ENCODE results near the gene CMSS1.

DNA sequence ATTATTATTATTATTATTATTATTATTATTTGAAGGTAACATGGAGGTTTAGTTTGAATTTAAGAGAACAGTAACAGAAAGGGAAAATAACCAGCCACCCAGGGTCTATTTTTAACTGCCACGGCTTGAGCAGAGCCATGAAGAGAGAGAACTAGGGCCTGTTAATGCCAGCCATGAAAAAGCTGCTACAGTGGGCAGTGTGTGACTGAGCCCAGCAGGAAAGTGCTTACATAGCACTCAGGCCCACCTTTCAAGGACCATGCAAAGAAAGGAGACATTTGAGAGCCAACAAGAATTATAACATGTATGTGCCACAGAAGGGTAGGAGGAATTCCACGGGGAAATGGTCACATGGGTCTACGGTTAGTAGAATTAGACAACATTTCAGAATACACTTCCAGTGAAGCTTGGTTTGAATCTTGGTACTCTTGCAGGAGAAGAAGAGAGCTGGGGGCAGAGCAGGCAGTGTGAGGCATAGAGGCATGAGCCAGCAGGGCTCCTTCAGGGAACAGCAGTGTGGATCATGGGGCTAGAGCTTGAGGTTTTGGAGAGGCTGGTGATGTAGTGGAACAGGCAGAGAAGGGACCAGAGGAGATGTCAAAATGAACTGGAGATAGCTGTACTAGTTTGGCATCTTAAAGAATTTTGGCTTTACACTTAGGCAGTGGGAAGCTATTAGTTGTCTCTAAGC lies 140.7 kb downstream of the CMSS1 start:
- TF ChIP-seq, protein P1, sequence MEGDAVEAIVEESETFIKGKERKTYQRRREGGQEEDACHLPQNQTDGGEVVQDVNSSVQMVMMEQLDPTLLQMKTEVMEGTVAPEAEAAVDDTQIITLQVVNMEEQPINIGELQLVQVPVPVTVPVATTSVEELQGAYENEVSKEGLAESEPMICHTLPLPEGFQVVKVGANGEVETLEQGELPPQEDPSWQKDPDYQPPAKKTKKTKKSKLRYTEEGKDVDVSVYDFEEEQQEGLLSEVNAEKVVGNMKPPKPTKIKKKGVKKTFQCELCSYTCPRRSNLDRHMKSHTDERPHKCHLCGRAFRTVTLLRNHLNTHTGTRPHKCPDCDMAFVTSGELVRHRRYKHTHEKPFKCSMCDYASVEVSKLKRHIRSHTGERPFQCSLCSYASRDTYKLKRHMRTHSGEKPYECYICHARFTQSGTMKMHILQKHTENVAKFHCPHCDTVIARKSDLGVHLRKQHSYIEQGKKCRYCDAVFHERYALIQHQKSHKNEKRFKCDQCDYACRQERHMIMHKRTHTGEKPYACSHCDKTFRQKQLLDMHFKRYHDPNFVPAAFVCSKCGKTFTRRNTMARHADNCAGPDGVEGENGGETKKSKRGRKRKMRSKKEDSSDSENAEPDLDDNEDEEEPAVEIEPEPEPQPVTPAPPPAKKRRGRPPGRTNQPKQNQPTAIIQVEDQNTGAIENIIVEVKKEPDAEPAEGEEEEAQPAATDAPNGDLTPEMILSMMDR (IDR thresholded peaks at IDR 0.05), result no peak
- no peak for TF ChIP-seq POLR2A (IDR thresholded peaks at IDR 0.05)
